ACHN (cell line): ENCODE data around the gene SHCBP1L.

Source experiments
- DNase-seq: peaks from one replicate; pipeline ENCODE4 v3.0.0-alpha.2; 2015
- in situ Hi-C: cut with HindIII; loops from 2 replicates; pipeline ENCODE4 v1.10.0; 2017; ENCODE audit warnings: low sequenced_read_pairs, low pct_ligation_motif_present, low pct_unique_long_range_greater_than_20kb

Gene SHCBP1L

DNA sequence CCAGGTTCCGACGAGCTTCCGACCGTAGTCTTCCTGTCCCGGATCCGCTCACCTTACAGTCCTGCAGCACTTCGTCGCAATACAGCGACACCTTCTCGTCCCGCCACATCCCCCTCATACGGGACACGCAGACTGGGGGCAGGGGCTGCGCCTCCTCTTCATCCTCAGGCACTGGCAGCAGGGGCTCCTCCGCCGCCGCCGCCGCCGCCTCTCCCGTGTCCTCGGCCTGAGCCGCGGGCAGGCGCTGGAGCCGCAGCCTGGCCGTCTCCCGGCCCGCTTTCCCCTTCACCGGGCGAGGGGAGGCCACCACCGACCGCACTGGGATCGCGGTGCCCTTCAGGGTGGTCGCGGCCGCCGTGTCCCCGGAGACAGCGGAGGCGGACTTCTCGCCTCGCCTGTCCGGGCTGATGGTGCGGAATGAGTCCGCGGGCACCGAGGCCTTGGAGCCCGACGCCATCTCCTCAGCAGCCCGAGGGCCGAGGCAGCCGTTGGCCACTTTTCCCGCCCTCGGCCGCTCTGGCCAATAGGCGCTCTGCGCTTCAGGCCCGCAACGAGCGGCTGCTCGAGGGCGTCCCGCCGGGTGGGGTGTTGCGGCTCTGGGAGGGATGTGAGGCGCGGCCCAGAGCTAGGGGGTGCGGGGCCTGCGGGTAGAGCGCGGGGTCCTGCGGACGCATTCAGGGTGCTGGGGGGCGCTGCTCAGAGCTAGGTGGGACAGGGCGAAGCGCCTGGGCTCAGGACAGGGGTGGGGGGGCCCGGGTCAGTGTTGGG, at the start of gene SHCBP1L:
Gene SHCBP1L, minus strand, starts transcription at position 490 of the 768 bp plus-strand sequence. Its CDS starts 33 bp downstream, at position 457.
- in situ Hi-C loops = no loop called here
- no peak for DNase-seq

DNA sequence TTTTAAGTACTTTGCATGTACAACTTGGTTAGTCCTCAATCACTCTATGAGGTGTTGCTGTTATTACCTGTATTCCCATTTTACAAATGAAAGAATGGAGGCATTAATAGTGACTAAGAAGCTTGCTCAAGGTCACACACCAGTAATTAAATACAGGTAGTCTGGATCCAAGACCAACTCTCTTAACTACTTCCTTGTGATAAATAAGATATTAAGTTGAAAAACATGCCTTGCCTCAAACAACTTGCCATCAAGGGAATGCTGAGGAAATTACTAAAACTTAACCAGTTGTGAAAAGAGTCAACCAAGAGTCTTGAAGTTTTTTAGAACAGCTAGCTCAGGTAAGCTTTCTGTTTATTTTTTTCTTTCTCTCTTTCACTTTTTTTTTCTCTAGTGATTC, 49.3 kb upstream of the SHCBP1L start:
- in situ Hi-C loops = no loop called here
- DNase-seq = no peak

DNA sequence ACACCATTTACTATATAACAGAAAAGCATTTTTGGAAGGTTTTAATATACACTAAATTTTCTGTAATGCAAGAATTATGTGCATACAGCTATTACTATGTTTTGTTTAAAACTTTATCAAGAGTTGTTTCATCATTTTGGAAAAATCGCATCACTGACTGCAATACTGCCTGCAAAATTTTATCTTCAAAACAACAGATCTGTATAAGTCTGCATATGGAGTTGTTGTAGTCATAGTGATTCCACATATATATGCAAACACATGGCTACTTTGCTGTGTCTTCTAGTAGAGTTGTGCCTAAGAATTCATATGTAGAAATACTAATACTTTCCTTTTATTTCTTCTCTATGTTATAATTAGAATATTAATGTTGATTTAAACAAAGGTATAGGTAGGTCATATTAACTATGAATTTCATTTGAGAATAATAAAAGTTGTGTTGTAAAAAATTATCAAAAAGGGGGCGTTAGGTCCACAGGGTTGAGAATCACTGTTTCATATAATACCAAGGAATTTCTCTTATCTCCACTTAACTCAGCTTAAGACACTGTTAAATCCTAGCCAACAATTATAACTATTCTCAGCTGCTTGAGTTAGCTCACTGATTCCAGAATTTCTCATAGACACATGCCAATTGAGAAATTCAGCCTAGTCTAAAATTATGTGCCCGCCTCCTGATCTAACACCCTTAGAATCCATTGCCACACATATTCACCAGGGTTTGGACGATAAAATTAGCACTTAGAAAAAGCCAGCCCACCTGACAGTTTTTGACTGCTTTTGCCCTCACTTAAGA, 47.4 kb upstream of the SHCBP1L start:
- in situ Hi-C loops = no loop called here
- DNase-seq = no peak

DNA sequence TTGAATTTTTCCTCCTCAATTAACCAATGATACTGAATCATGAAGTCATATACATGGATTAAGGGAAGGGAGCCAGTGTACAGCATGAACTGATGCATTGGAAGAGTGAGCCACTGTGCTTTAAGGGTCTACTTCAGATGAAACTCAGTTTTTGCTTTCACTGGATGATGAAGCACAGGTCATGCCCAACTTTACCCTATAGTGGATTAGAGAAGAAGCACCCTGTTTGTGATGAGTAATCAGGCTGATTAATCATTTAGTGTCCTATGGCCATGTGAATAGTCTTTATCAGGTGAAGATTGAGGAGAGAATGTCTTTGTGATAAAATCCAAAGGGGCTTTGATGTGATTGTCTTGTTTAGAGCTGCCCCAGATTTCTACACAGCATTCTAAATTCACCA, 45.5 kb upstream of the SHCBP1L start:
- DNase-seq = no peak
- in situ Hi-C loops = no loop called here

DNA sequence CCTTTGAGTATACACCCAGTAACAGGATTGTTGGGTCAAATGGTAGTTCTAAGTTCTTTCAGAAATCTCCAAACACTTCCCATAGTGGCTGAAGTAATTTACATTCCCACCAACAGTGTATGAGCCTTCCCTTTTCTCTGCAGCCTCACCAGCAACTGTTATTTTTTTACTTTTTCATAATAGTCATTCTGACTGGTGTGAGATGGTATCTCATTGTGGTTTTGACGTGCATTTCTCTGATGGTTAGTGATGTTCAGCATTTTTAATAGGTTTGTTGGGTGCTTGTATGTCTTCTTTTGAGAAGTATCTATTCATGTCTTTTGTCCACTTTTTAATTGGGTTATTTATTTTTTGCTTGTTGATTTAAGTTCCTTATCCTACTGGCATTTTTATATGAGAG, 43.9 kb upstream of the SHCBP1L start:
- DNase-seq = no peak
- in situ Hi-C loops = no loop called here

DNA sequence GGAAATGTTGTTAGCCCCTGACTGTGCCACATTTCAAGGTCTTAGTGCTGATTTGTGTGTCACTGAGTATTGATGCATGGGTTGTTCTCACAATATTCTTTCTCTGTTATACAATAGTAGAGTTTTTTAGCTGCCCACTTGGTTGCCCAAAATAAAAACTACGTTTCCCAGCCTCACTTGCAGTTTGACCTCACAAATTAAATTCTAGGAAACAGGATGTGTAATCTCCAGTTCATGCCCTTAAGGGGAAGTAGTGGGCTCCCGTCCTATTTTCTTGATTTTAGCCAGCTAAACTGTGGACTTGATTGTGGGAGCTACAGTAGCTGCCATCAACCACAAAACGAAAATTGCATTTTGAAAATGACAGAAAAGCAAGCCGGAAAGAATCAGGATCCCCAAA, 42.9 kb upstream of the SHCBP1L start:
- DNase-seq = no peak
- in situ Hi-C loops = no loop called here

DNA sequence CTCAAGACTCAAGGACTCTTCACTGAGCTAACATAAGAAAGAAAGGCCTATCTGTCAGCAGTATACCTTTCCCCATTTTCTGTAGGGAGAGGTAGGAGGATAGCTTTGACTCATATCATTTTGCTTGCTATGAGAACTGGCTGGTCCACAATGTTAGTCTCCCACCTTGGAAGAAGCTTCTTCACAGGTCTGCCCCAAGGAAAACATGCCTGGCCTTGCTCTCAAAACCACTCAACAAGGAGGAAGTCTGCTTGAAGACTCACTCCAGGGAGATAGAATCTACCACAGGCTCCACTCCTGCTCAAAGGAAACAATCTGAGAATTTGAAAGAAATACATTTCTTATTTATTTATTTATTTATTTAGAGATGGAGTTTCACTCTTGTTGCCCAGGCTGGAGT, 40.8 kb upstream of the SHCBP1L start:
- in situ Hi-C loops = no loop called here
- no peak for DNase-seq

DNA sequence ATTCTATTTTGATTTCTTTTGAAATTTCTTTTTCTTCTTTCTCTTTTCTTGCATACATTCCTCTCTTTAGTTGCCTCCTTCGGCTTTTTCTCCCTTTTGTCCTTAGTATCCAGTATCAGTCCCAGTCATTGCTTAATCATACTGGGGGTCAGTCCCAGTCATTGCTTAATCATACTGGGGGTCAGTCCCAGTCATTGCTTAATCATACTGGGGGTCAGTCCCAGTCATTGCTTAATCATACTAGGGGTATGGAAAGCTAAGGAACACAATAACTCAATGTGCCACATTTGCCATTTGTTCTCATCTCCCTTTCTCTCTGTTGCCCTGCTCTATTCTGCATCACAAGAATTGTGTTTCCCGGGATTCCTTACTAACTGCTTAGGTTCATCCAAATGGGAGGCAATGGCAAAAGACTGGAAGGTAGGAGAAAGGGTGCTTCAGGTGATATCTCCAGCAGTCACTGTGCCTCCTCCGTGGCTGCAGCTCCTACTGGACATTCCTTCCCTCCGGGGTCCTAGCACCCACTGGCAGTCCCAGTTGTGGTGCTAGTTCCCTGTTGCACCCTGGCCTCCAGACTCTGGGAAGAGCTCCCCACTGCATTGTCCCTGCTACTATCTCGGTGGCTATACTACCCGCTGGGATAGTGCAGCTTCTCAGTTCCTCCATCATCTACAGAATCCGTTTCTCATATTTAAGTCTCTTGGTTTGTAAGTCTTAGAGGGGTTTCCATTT, 37.6 kb upstream of the SHCBP1L start:
- in situ Hi-C loops = no loop called here
- DNase-seq = no peak

DNA sequence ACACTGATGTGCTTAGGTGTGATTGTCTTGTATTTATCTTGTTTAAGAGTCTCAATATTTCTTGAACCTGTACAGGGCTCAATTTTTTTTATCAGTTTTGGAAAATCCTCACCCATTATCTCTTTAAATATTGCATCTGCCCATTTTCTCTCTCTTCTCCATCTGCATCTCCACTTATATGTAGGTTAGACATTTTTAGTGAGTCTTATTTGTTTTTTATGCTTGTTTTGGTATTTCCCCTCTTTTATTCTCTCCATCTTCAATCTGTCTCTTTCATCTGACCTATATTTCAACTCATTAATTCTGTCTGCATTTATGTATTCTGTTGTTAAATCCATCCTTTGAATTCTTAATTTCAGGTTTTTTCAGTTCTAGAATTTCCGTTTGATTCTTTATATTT, 32.9 kb upstream of the SHCBP1L start:
- DNase-seq = no peak
- in situ Hi-C loops = no loop called here

DNA sequence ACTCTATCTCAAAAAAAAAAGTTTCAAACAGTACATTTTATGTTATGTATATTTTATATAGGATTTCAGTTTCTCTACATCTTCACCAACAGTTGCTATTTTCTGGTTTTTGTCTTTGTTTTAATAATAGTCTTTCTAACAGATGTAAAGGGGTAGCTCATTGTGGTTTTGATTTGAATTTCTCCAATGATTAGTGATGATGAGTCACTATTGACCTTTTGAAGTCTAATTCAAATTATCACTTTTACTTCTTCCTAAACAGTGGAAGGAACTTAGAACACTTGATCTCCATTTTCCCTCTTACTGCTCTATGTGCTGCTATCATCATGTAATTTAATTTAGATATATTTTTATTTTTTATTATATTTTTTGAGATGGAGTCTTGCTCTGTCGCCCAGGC, 31.7 kb upstream of the SHCBP1L start:
- in situ Hi-C loops = no loop called here
- DNase-seq = no peak

DNA sequence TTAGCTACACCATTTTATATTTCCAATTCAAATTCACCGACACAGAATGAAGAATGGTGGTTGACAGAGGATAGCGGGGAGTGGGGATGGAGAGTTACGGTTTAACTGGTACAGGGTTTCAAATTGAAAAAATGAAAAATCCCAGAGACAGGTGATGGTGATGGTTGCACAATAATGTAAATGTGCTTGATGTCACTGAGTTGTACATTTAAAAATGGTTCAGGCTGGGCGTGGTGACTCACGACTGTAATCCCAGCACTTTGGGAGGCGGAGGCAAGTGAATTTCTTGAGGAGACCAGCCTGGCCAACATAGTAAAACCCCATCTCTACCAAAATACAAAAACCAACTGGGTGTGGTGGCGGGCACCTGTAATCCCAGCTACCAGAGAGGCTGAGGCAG, 31.2 kb upstream of the SHCBP1L start:
- in situ Hi-C loops = no loop called here
- no peak for DNase-seq

DNA sequence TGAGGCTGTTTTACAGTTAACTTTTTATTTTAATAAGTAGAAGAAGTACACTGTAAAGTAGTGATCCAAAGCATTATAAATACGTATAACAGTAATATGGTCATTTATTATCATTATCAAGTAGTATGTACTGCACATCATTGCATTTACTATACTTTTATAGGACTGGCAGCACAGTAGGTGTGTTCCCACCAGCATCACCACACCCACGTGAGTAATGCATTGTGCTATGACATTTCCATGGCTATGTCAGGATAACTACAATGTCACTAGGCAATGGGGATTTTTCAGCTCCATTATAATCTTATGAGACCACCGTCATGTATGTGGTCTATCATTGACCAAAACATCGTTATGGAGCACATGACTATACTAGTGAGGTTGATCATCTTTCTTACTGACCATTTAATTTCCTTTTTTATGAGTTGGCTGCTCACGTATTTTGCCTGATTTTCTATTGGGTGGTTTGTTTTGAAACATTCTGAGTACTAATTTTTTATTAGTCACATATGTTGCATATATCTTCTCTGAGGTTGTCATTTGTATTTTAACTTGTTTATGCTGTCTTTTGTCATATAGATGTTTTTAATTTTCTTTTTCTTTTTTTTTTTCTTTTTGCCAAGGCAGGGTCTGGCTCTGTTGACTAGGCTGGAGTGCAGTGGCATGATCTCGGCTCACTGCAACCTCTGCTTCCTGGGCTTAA, 25.3 kb upstream of the SHCBP1L start:
- DNase-seq = no peak
- in situ Hi-C loops = no loop called here

DNA sequence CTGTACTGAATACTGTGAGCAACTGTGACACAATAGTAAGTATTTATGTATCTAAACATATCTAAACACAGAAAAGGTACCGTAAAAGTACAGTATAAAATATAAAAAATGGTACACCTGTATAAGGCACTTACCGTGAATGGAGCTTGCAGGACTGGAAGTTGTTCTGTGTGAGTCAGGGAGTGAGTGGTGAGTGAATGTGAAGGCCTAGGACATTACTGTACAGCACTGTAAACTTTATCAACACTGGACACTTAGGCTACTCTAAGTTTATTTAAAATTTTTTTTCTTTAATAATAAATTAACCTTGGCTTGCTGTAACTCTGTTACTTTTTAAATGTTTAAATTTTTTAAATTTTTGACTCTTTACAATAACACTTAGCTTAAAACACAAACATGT, 24.5 kb upstream of the SHCBP1L start:
- no peak for DNase-seq
- in situ Hi-C loops = no loop called here

DNA sequence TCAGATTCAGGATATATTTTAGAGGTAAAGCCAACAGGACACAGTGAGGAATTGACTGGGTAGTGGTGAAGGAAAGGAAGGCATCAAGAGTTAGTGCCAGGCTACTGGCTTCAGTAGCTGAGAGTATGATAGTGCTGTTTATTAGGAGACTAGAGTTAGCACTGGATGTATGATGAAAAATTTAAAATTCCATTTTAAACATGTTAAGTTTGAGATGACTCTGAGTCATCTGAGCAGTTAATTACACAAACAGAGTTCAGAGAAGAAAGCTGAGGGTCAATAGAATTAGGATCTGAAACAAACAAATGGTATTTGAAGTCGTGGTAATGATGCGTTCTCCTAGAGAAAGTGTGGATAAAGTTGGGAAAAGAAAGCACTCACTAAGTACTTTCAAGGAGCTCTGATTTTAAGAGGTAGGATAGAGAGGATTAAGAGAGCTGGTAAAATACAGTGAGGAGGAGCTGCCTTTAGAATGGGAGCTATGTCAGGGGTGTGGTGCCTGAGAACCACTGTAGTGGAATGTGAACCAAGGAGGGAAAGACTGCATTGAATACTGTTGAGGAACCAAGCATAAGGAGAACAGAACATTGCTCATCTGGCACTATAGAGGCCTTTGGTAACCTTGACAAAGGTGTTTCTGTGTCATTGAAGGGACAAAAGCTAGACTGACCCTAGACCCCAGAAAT, 21.7 kb upstream of the SHCBP1L start:
- no peak for DNase-seq
- in situ Hi-C loops = no loop called here

DNA sequence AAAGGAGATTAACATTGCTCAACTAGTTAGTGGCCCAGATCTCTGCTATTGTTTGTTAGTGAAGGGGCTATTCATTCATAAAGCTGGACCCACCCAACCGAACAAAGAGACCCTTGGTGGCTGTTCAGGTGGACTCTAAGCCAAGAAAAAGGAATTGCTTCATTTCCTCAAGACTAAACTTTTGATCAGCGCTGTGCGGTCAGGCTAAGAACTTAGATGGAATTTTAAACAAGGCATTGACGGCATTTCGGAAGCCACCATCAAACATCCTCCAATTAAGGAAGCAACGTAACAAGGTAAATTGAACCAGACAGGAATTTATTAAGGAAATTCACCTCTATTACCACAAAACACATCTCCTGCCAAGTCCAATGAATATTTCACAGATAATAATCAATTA, 19.9 kb upstream of the SHCBP1L start:
- in situ Hi-C loops = no loop called here
- DNase-seq = no peak

DNA sequence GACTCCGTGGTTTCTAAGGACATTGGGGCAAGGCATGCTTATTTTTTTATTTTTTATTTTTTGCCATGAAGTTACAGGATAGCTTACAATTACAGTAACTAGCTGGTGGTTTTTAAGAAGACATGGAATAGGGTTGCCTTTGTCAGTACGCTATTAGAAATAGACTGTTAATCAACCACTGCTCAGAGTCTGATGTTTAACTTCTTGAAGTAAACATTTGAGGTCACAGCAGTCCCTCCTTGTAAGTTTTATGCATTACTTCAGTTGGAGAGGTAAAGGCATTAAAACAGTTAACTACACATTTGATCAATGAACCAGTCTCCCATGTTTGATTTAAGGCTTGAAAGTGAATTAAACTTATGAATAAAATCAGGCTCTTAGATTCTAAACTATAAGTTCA, 19.3 kb upstream of the SHCBP1L start:
- in situ Hi-C loops = no loop called here
- no peak for DNase-seq

DNA sequence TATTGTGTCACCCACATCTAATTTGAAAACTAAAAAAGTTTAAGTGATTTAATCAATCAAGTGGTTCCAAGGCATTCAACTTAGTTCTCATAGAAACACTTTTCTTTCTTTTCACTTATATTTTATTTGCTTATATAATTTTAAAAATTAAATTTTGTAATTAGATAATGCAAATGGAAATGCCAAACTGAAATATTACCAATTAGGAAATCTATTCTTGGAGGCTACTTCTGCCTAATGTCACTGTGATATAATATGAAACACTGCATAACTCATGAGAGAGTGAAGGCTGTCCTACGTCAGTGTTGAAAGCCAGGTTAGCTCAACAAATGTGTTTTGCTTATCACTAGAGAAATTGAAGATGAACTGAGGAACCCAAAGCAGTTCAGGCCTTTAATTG, 18.3 kb upstream of the SHCBP1L start:
- DNase-seq = no peak
- in situ Hi-C loops = no loop called here
